OCI-LY7 (cell line): ENCODE data around the gene HERC3.

Experiments
- EZH2phosphoT487 ChIP-seq: fragments of 200-600 bp; sonication (generic); IDR thresholded peaks from 2 replicates; pipeline ENCODE4 v1.6.1; 2018; ENCODE audit warnings: low read depth, borderline replicate concordance, mild to moderate bottlenecking, mixed run types, antibody characterized with exemption, low read length, moderate library complexity, mixed read lengths
- TF ChIP-seq, protein P1 (sequence below): fragments of 200-600 bp; sonication (generic); conservative IDR thresholded peaks from 2 replicates; pipeline ENCODE4 v1.5.1; 2014; ENCODE audit warnings: mild to moderate bottlenecking, antibody characterized with exemption, low read length, moderate library complexity, mixed read lengths

DNA sequence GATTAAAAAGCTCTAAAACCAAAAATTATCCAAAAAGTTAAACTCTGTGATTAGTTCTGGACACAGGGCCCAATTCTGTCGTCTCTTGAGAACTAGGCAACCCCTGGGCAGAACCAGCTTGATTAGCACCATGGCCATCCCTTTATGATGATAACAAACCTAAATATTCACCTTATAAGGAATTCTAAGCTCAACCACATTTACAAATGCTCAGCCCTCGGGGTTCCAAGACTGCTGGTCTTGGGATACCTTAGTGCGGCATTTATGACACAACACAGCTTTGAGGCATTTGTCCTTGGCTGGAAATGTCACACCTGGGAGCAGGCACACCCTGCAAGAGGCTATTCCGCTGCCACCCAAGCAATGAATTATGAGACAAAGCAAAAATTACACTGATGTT is 132.9 kb downstream of the HERC3 start:
- TF ChIP-seq, protein P1, sequence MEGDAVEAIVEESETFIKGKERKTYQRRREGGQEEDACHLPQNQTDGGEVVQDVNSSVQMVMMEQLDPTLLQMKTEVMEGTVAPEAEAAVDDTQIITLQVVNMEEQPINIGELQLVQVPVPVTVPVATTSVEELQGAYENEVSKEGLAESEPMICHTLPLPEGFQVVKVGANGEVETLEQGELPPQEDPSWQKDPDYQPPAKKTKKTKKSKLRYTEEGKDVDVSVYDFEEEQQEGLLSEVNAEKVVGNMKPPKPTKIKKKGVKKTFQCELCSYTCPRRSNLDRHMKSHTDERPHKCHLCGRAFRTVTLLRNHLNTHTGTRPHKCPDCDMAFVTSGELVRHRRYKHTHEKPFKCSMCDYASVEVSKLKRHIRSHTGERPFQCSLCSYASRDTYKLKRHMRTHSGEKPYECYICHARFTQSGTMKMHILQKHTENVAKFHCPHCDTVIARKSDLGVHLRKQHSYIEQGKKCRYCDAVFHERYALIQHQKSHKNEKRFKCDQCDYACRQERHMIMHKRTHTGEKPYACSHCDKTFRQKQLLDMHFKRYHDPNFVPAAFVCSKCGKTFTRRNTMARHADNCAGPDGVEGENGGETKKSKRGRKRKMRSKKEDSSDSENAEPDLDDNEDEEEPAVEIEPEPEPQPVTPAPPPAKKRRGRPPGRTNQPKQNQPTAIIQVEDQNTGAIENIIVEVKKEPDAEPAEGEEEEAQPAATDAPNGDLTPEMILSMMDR: no peak
- no peak for TF ChIP-seq EZH2phosphoT487
